Astrocyte (in vitro differentiated cells and primary cell): Measurements from ENCODE around the gene PTPRF. TPM values are rescaled to one million over a fixed set of nuclear protein-coding genes. Genes with fewer than 3 reads are reported as not detected.

Source experiments
- DNase-seq: peaks from one replicate; pipeline ENCODE4 v3.0.0-alpha.2; 2010; ENCODE audit warnings: low read depth
- FAIRE-seq: peaks from 2 replicates; lab custom pipeline; 2011; peaks lifted over from hg19 to GRCh38; lab: Jason Lieb, UNC
- H2AFZ ChIP-seq: 2 replicates; pipeline ENCODE4 v1.6.0; 2012; ENCODE audit warnings: low read depth, low read length, inconsistent platforms
- H3K27ac ChIP-seq: 2 replicates; pipeline ENCODE4 v1.5.1; 2011; ENCODE audit warnings: low read depth, low read length, inconsistent platforms
- H3K27me3 ChIP-seq: 2 replicates; pipeline ENCODE4 v1.6.0; 2011; ENCODE audit warnings: low read length, inconsistent platforms; ENCODE audit not compliant: insufficient read depth
- H3K36me3 ChIP-seq: 2 replicates; pipeline ENCODE4 v1.5.1; 2011; ENCODE audit warnings: low read length, inconsistent platforms; ENCODE audit not compliant: insufficient read depth
- H3K4me1 ChIP-seq: 2 replicates; pipeline ENCODE4 v1.5.1; 2011; ENCODE audit warnings: low read length, inconsistent platforms; ENCODE audit not compliant: insufficient read depth
- H3K4me2 ChIP-seq: 2 replicates; pipeline ENCODE4 v1.6.0; 2012; ENCODE audit warnings: low read length, inconsistent platforms
- H3K4me3 ChIP-seq: 2 replicates; pipeline ENCODE4 v1.5.1; 2011; ENCODE audit warnings: low read depth, mild to moderate bottlenecking, low read length, inconsistent platforms; ENCODE audit not compliant: insufficient read depth
- H3K79me2 ChIP-seq: 2 replicates; pipeline ENCODE4 v1.6.0; 2012; ENCODE audit warnings: mild to moderate bottlenecking, low read length, inconsistent platforms; ENCODE audit not compliant: insufficient read depth
- H3K9ac ChIP-seq: 2 replicates; pipeline ENCODE4 v1.6.0; 2012; ENCODE audit warnings: mild to moderate bottlenecking, low read length, inconsistent platforms
- H3K9me3 ChIP-seq: 2 replicates; pipeline ENCODE4 v1.5.1; 2012; ENCODE audit warnings: low read depth, mild to moderate bottlenecking, low read length, inconsistent platforms; ENCODE audit not compliant: insufficient read depth
- H4K20me1 ChIP-seq: 2 replicates; pipeline ENCODE4 v1.6.0; 2012; ENCODE audit warnings: low read length, inconsistent platforms; ENCODE audit not compliant: insufficient read depth
- H3K27ac Mint-ChIP-seq: one replicate; pipeline ENCODE4 v1.8.0; 2021; ENCODE audit warnings: mild to moderate bottlenecking, mixed read lengths; ENCODE audit not compliant: unreplicated experiment
- H3K27me3 Mint-ChIP-seq: one replicate; pipeline ENCODE4 v1.8.0; 2021; ENCODE audit warnings: low read depth, mixed read lengths; ENCODE audit not compliant: unreplicated experiment
- H3K36me3 Mint-ChIP-seq: one replicate; pipeline ENCODE4 v1.8.0; 2021; ENCODE audit warnings: low read depth, mixed read lengths; ENCODE audit not compliant: unreplicated experiment
- H3K4me1 Mint-ChIP-seq: one replicate; pipeline ENCODE4 v1.8.0; 2021; ENCODE audit warnings: low read depth, mixed read lengths; ENCODE audit not compliant: unreplicated experiment
- H3K4me3 Mint-ChIP-seq: one replicate; pipeline ENCODE4 v1.8.0; 2021; ENCODE audit warnings: mild to moderate bottlenecking, moderate library complexity, mixed read lengths; ENCODE audit not compliant: unreplicated experiment
- H3K9me3 Mint-ChIP-seq: one replicate; pipeline ENCODE4 v1.8.0; 2021; ENCODE audit warnings: mild to moderate bottlenecking, mixed read lengths; ENCODE audit not compliant: unreplicated experiment
- CTCF ChIP-seq: IDR thresholded peaks from 2 replicates; pipeline ENCODE4 v1.5.1; 2011; ENCODE audit warnings: low read depth, mild to moderate bottlenecking, inconsistent platforms, low read length, moderate library complexity; ENCODE audit not compliant: insufficient read depth
- EZH2 ChIP-seq: IDR thresholded peaks from 2 replicates; pipeline ENCODE4 v1.6.1; 2012; ENCODE audit warnings: mild to moderate bottlenecking, low read length, inconsistent platforms; ENCODE audit not compliant: insufficient read depth
- total RNA-seq: library from RNA; stranded (reverse); gene quantifications from 2 replicates; pipeline ENCODE4 v1.2.1, GENCODE V29; 2021

Gene PTPRF
- total RNA-seq, 1 donor from 2014 or later = 275 TPM

- Mint-ChIP-seq H3K4me3 (no peak overlapping the region), H3K9me3 (peaks cover 7% of the 10 kb centered on the region), H3K27ac (no peak overlapping the region), H3K36me3 (no peaks in the 10 kb centered on the region), H3K4me1 (peaks cover 28% of the 10 kb centered on the region), H3K27me3 (no peaks in the 10 kb centered on the region)
- TF ChIP-seq CTCF (no peak), EZH2 (no peak)
- Histone ChIP-seq H4K20me1 (no peaks in the 10 kb centered on the region), H3K27ac (no peak overlapping the region), H3K4me1 (peaks cover 9% of the 10 kb centered on the region), H3K27me3 (no peaks in the 10 kb centered on the region), H3K9ac (no peak overlapping the region), H3K79me2 (no peaks in the 10 kb centered on the region), H3K9me3 (no peaks in the 10 kb centered on the region), H3K4me3 (no peak overlapping the region), H3K4me2 (no peak overlapping the region), H2AFZ (no peak overlapping the region), H3K36me3 (no peaks in the 10 kb centered on the region)
- DNase-seq (no peak), FAIRE-seq (no peak)
These were observed 5.9 kb upstream of the PTPRF start for GRCh38 chr1:43524804-43525203.

- Histone ChIP-seq H3K4me3 (no peak overlapping the region), H3K27me3 (no peaks in the 10 kb centered on the region), H3K4me1 (peaks cover 17% of the 10 kb centered on the region), H2AFZ (no peak overlapping the region), H3K9ac (no peak overlapping the region), H4K20me1 (no peaks in the 10 kb centered on the region), H3K9me3 (no peaks in the 10 kb centered on the region), H3K36me3 (no peaks in the 10 kb centered on the region), H3K4me2 (no peak overlapping the region), H3K27ac (no peak overlapping the region), H3K79me2 (peaks cover 5% of the 10 kb centered on the region)
- peak; percentile 63 for DNase-seq
- Mint-ChIP-seq H3K9me3 (peaks cover 7% of the 10 kb centered on the region), H3K36me3 (no peaks in the 10 kb centered on the region), H3K27me3 (no peaks in the 10 kb centered on the region), H3K4me1 (peaks cover 29% of the 10 kb centered on the region), H3K27ac (peak overlapping the region; percentile 79), H3K4me3 (no peak overlapping the region)
- no peak for FAIRE-seq
- TF ChIP-seq EZH2 = no peak
- no peak for TF ChIP-seq CTCF
These were observed 4.7 kb upstream of the PTPRF start for GRCh38 chr1:43526002-43526401.

GRCh38 chr1:43527111-43527878 is 3.4 kb upstream of the PTPRF start:
- Histone ChIP-seq H3K4me2 (no peak overlapping the region), H3K36me3 (no peaks in the 10 kb centered on the region), H2AFZ (no peak overlapping the region), H3K9me3 (no peaks in the 10 kb centered on the region), H3K27ac (no peak overlapping the region), H3K4me3 (no peak overlapping the region), H4K20me1 (peaks cover 7% of the 10 kb centered on the region), H3K79me2 (peaks cover 13% of the 10 kb centered on the region), H3K9ac (no peak overlapping the region), H3K4me1 (peaks cover 22% of the 10 kb centered on the region), H3K27me3 (no peaks in the 10 kb centered on the region)
- H3K4me3 Mint-ChIP-seq = no peak overlapping the region
- peaks cover 6% of the 10 kb centered on the region for H3K9me3 Mint-ChIP-seq
- no peaks in the 10 kb centered on the region for H3K27me3 Mint-ChIP-seq
- H3K36me3 Mint-ChIP-seq = peaks cover 2% of the 10 kb centered on the region
- no peak overlapping the region for H3K27ac Mint-ChIP-seq
- peaks cover 30% of the 10 kb centered on the region for H3K4me1 Mint-ChIP-seq
- FAIRE-seq (no peak), DNase-seq (no peak)
- TF ChIP-seq CTCF (no peak), EZH2 (no peak)
